Measurements from ENCODE around the gene WDR88. TPM values are rescaled to one million over a fixed set of nuclear protein-coding genes. Genes with fewer than 3 reads are reported as not detected.

Gene WDR88
- not detected in 5 replicates for total RNA-seq (2022; extraction: Qiagen RNA extraction; ENCODE audit: low read depth)

GRCh38 chr19:33132021-33132420 is at the start of gene WDR88:
Gene WDR88, plus strand, starts transcription at chr19:33132114. Its CDS starts 56 bp downstream, at chr19:33132170.

GRCh38 chr19:33193865-33194362 is 62.0 kb downstream of the WDR88 start, which contains the start of gene LRP3:
Gene LRP3, plus strand, starts transcription at chr19:33194330. Its CDS starts 456 bp downstream, at chr19:33194786.

Other genes starting within 250 kb of the WDR88 start
- gene CEP89, start 160.2 kb upstream of the WDR88 start, total RNA-seq (2022; extraction: Qiagen RNA extraction; ENCODE audit: low read depth): 40.9 to 49.6 TPM (median 45.7 TPM) in 5 replicates
- 14.8 to 17.8 TPM (median 15.4 TPM) in 5 replicates for gene FAAP24, start 159.9 kb upstream of the WDR88 start, total RNA-seq (2022; extraction: Qiagen RNA extraction; ENCODE audit: low read depth)
- gene RHPN2, start 67.2 kb upstream of the WDR88 start, total RNA-seq (2022; extraction: Qiagen RNA extraction; ENCODE audit: low read depth): 50.9 to 71.5 TPM (median 56.4 TPM) in 5 replicates
- 13.2 to 15.5 TPM (median 14.9 TPM) in 5 replicates for gene GPATCH1, start 50.9 kb upstream of the WDR88 start, total RNA-seq (2022; extraction: Qiagen RNA extraction; ENCODE audit: low read depth)
- gene LRP3, start 62.2 kb downstream of the WDR88 start, total RNA-seq (2022; extraction: Qiagen RNA extraction; ENCODE audit: low read depth): 30.8 to 58.6 TPM (median 51.9 TPM) in 5 replicates
- gene SLC7A10, start 93.7 kb downstream of the WDR88 start, total RNA-seq (2022; extraction: Qiagen RNA extraction; ENCODE audit: low read depth): 0.08 to 0.17 TPM (median 0.10 TPM) in 3 of 5 replicates, not detected in the others
- 4.8 to 8.9 TPM (median 7.5 TPM) in 5 replicates for gene CEBPA, start 170.4 kb downstream of the WDR88 start, total RNA-seq (2022; extraction: Qiagen RNA extraction; ENCODE audit: low read depth)
- gene CEBPG, start 241.6 kb downstream of the WDR88 start, total RNA-seq (2022; extraction: Qiagen RNA extraction; ENCODE audit: low read depth): 35.9 to 39.0 TPM (median 36.4 TPM) in 5 replicates